HEK293 (cell line): ENCODE results near the gene PLEKHG4.

Source experiments
- CTCF ChIA-PET: fragments of 350-600 bp; formaldehyde crosslinking; extraction: SDS; loops from one replicate; lab custom pipeline; 2021; ENCODE audit warnings: antibody characterized with exemption; lab: Yijun Ruan, JAX
- POLR2A ChIA-PET: fragments of 300-600 bp; formaldehyde crosslinking; extraction: SDS; loops from one replicate; lab custom pipeline; 2020; ENCODE audit warnings: antibody characterized with exemption, inconsistent platforms; lab: Yijun Ruan, JAX
- H3K27ac ChIP-seq: fragments of 200-500 bp; sonication (Bioruptor generic); 2 replicates; pipeline ENCODE4 v1.5.1; 2014; ENCODE audit warnings: low read depth, low read length, control low read depth, inconsistent platforms; ENCODE audit errors: extremely low read depth
- H3K36me3 ChIP-seq, 2 experiments: fragments of 200-500 bp in 1 of 2; sonication (Bioruptor generic) in 1 of 2; 1 replicate in 1 of 2; 2 replicates in 1 of 2; pipeline ENCODE4 v1.5.1; 2014 to 2017; ENCODE audit warnings: inconsistent platforms in 2 of 2, low read length in 2 of 2; ENCODE audit not compliant: control insufficient read depth in 2 of 2, insufficient read depth in 1 of 2
- H3K4me1 ChIP-seq: fragments of 200-500 bp; sonication (Bioruptor generic); 2 replicates; pipeline ENCODE4 v1.5.1; 2014; ENCODE audit warnings: mild to moderate bottlenecking, low read length, inconsistent platforms; ENCODE audit not compliant: control insufficient read depth, insufficient read depth
- H3K4me3 ChIP-seq: 2 replicates; pipeline ENCODE4 v1.5.1; 2011; ENCODE audit warnings: low read depth, mild to moderate bottlenecking, control low read depth, low read length, moderate library complexity
- H3K9me3 ChIP-seq: fragments of 200-500 bp; sonication (Bioruptor generic); 2 replicates; pipeline ENCODE4 v1.5.1; 2014; ENCODE audit warnings: low read depth, low read length, inconsistent platforms; ENCODE audit not compliant: control insufficient read depth, insufficient read depth
- AEBP2 ChIP-seq: fragments of 450-650 bp; formaldehyde crosslinking; IDR thresholded peaks from 2 replicates; pipeline ENCODE4 v1.5.1; 2016; ENCODE audit warnings: missing biosample characterization, missing genetic modification characterization, borderline replicate concordance
- KLF9 ChIP-seq: fragments of 450-650 bp; formaldehyde crosslinking; IDR thresholded peaks from 2 replicates; pipeline ENCODE4 v1.5.1; 2016; ENCODE audit warnings: missing biosample characterization, missing genetic modification characterization, low read depth
- RBAK ChIP-seq: fragments of 450-650 bp; formaldehyde crosslinking; IDR thresholded peaks from 2 replicates; pipeline ENCODE4 v1.5.1; 2016; ENCODE audit warnings: missing biosample characterization, missing genetic modification characterization
- TRIM28 ChIP-seq: IDR thresholded peaks from 2 replicates; pipeline ENCODE4 v1.6.1; 2011; ENCODE audit warnings: low read length, control low read depth, borderline replicate concordance
- TSHZ1 ChIP-seq: fragments of 450-650 bp; formaldehyde crosslinking; IDR thresholded peaks from 2 replicates; pipeline ENCODE4 v1.5.1; 2016; ENCODE audit warnings: missing biosample characterization, missing genetic modification characterization, borderline replicate concordance
- ZNF10 ChIP-seq: fragments of 450-650 bp; formaldehyde crosslinking; IDR thresholded peaks from 2 replicates; pipeline ENCODE4 v1.5.1; 2017; ENCODE audit warnings: missing biosample characterization, missing genetic modification characterization
- ZNF175 ChIP-seq: fragments of 450-650 bp; formaldehyde crosslinking; IDR thresholded peaks from 2 replicates; pipeline ENCODE4 v1.5.1; 2016; ENCODE audit warnings: missing biosample characterization, missing genetic modification characterization
- ZNF311 ChIP-seq: fragments of 450-650 bp; formaldehyde crosslinking; IDR thresholded peaks from 2 replicates; pipeline ENCODE4 v1.5.1; 2017; ENCODE audit warnings: missing biosample characterization, missing genetic modification characterization, borderline replicate concordance
- ZNF449 ChIP-seq: fragments of 450-650 bp; formaldehyde crosslinking; IDR thresholded peaks from 2 replicates; pipeline ENCODE4 v1.5.1; 2017; ENCODE audit warnings: missing biosample characterization, mild to moderate bottlenecking, missing genetic modification characterization, moderate library complexity
- ZNF501 ChIP-seq: fragments of 450-650 bp; formaldehyde crosslinking; IDR thresholded peaks from 2 replicates; pipeline ENCODE4 v1.5.1; 2016; ENCODE audit warnings: missing biosample characterization, missing genetic modification characterization
- ZNF629 ChIP-seq: fragments of 450-650 bp; formaldehyde crosslinking; IDR thresholded peaks from 2 replicates; pipeline ENCODE4 v1.5.1; 2017; ENCODE audit warnings: missing biosample characterization, missing genetic modification characterization
- ZNF645 ChIP-seq: fragments of 450-650 bp; formaldehyde crosslinking; IDR thresholded peaks from 2 replicates; pipeline ENCODE4; 2016; ENCODE audit warnings: missing biosample characterization, missing genetic modification characterization
- ZNF747 ChIP-seq: fragments of 450-650 bp; formaldehyde crosslinking; IDR thresholded peaks from 2 replicates; pipeline ENCODE4 v1.5.1; 2016; ENCODE audit warnings: missing biosample characterization, missing genetic modification characterization
- ZNF843 ChIP-seq: fragments of 450-650 bp; formaldehyde crosslinking; IDR thresholded peaks from 2 replicates; pipeline ENCODE4 v1.5.1; 2016; ENCODE audit warnings: missing biosample characterization, missing genetic modification characterization

Gene PLEKHG4

GRCh38 chr16:67250045-67250327 lies 29.3 kb upstream of the PLEKHG4 start:
- Histone ChIP-seq H3K9me3 (no peaks in the 10 kb centered on the region), H3K4me3 (no peak overlapping the region), H3K4me1 (peaks cover 9% of the 10 kb centered on the region; the same call in 1 of the 2 replicates), H3K36me3 (peaks cover 0 to 9% of the 10 kb centered on the region in 2 experiments; a peak in 1 of 3 replicates), H3K27ac (no peak overlapping the region)
- TF ChIP-seq ZNF10 (tag by site-specific recombination) (no peak), TRIM28 (no peak)
- POLR2A ChIA-PET = interaction anchor here (7.4 kb wide), 1 partner anchor 20 kb away, joined by 109 read pairs; the partner anchor contains the start of gene TMEM208
- CTCF ChIA-PET = interaction anchor here (0.6 to 1.8 kb wide), 3 partner anchors 10 to 216 kb away, joined by 3 to 7 read pairs (median 3); no protein-coding TSS in a partner anchor

GRCh38 chr16:67252609-67253497 lies 26.5 kb upstream of the PLEKHG4 start:
- no peak overlapping the region for H3K27ac ChIP-seq
- H3K4me3 ChIP-seq = no peak overlapping the region
- H3K36me3 ChIP-seq = peaks cover 0 to 19% of the 10 kb centered on the region in 2 experiments; a peak in 1 of 3 replicates
- ChIA-PET CTCF (interaction anchor here (0.6 to 1.3 kb wide), 3 partner anchors 8 to 145 kb away, joined by 3 to 5 read pairs (median 4); no protein-coding TSS in a partner anchor), POLR2A (no interaction called here)
- TF ChIP-seq AEBP2 (tag by site-specific recombination) (no peak), ZNF645 (tag by site-specific recombination) (no peak), ZNF747 (tag by site-specific recombination) (no peak), RBAK (tag by site-specific recombination) (no peak), ZNF629 (tag by site-specific recombination) (no peak)
- H3K9me3 ChIP-seq = no peaks in the 10 kb centered on the region
- peaks cover 2% of the 10 kb centered on the region; the same call in 1 of the 2 replicates for H3K4me1 ChIP-seq

- Histone ChIP-seq H3K9me3 (no peaks in the 10 kb centered on the region), H3K4me3 (no peak overlapping the region), H3K36me3 (peaks cover 0 to 19% of the 10 kb centered on the region in 2 experiments; a peak in 1 of 3 replicates), H3K27ac (no peak overlapping the region), H3K4me1 (no peaks in the 10 kb centered on the region)
- ChIA-PET CTCF (interaction anchor here (0.6 kb wide), 1 partner anchor 370 kb away, joined by 4 read pairs; no protein-coding TSS in a partner anchor), POLR2A (interaction anchor here (0.5 kb wide), 1 partner anchor 233 kb away, joined by 7 read pairs; no protein-coding TSS in a partner anchor)
- TF ChIP-seq TSHZ1 (tag by site-specific recombination) (no peak), ZNF449 (tag by site-specific recombination) (no peak), ZNF645 (tag by site-specific recombination) (no peak), ZNF175 (tag by site-specific recombination) (no peak), KLF9 (no peak), ZNF843 (tag by site-specific recombination) (no peak), ZNF501 (tag by site-specific recombination) (no peak), ZNF311 (tag by site-specific recombination) (no peak)
These were observed 24.4 kb upstream of the PLEKHG4 start for GRCh38 chr16:67254801-67255552.
